Thyroid gland (tissue), 4 donors: ENCODE results near the gene ENTR1. TPM values are rescaled to one million over a fixed set of nuclear protein-coding genes. Genes with fewer than 3 reads are reported as not detected.

Experiments used
- DNase-seq, 2 donors: peaks; one replicate each; pipeline ENCODE4 v3.0.0-alpha.2; 2019
- H3K27ac ChIP-seq, 3 donors: fragments of 200-600 bp; sonication (generic); 1 replicate in 2 of 3; 2 replicates in 1 of 3; pipeline ENCODE4 v1.5.1; 2016 to 2019; ENCODE audit warnings: mild to moderate bottlenecking in 1 of 3, moderate library complexity in 1 of 3
- H3K27me3 ChIP-seq: fragments of 200-600 bp; sonication (generic); one replicate; pipeline ENCODE4 v1.5.1; 2019
- H3K36me3 ChIP-seq, 2 donors: fragments of 200-600 bp; sonication (generic); one replicate each; pipeline ENCODE4 v1.5.1; 2016 to 2019
- H3K4me1 ChIP-seq, 2 donors: fragments of 200-600 bp; sonication (generic); one replicate each; pipeline ENCODE4 v1.5.1; 2017 to 2019
- H3K4me3 ChIP-seq, 3 donors: fragments of 200-600 bp; sonication (generic); replicated peaks in 1 of 3; 1 replicate in 2 of 3; 2 replicates in 1 of 3; pipeline ENCODE4 v1.5.1; 2016; ENCODE audit warnings: mild to moderate bottlenecking in 1 of 3
- H3K9me3 ChIP-seq: fragments of 200-600 bp; sonication (generic); one replicate; pipeline ENCODE4 v1.5.1; 2017
- POLR2A ChIP-seq, 2 donors: fragments of 450-650 bp; IDR thresholded peaks; one replicate each; pipeline ENCODE4 v1.6.1; 2017; ENCODE audit warnings: antibody characterized with exemption in 2 of 2, mild to moderate bottlenecking in 2 of 2, moderate library complexity in 1 of 2
- WGBS, 2 donors: methylation state at CpG; one replicate each; pipeline ENCODE4 v1.1.5; 2017; 5-methylcytosine and 5-hydroxymethylcytosine counted together
- intact Hi-C: fragments of 100-400 bp; cut with DNase I; formaldehyde crosslinking; loops from one replicate; pipeline ENCODE4 v1.15.1; 2023
- total RNA-seq, 4 donors: library from RNA; depleted of rRNA; stranded (reverse); fragments of >200 nt; gene quantifications; one replicate each; pipeline ENCODE4 v1.2.3, GENCODE V29; 2016
- TF ChIP-seq, protein P1 (sequence below), 6 experiments: fragments of 200-600 bp in 3 of 6; fragments of 450-650 bp in 3 of 6; sonication (generic) in 3 of 6; IDR thresholded peaks; one replicate each; pipeline ENCODE4 v1.5.1; 2016 to 2019; ENCODE audit warnings: antibody characterized with exemption in 6 of 6, mild to moderate bottlenecking in 2 of 6, inconsistent platforms in 1 of 6, moderate library complexity in 1 of 6

The ENTR1 gene
- total RNA-seq, 4 donors from 2014 or later: 27.9 to 46.1 (median 33.9) TPM

- H3K27ac ChIP-seq: no peak overlapping the region
- H3K27me3 ChIP-seq: no peaks in the 10 kb centered on the region
- intact Hi-C loops: no loop called here
- 72 to 89% methylated on average over 12 to 21 of the region's 28 CpGs for WGBS, 2 donors
- H3K36me3 ChIP-seq: peaks cover 27 to 28% of the 10 kb centered on the region in 2 donors
- no peak for TF ChIP-seq POLR2A (IDR thresholded peaks at IDR 0.05)
- TF ChIP-seq, protein P1, sequence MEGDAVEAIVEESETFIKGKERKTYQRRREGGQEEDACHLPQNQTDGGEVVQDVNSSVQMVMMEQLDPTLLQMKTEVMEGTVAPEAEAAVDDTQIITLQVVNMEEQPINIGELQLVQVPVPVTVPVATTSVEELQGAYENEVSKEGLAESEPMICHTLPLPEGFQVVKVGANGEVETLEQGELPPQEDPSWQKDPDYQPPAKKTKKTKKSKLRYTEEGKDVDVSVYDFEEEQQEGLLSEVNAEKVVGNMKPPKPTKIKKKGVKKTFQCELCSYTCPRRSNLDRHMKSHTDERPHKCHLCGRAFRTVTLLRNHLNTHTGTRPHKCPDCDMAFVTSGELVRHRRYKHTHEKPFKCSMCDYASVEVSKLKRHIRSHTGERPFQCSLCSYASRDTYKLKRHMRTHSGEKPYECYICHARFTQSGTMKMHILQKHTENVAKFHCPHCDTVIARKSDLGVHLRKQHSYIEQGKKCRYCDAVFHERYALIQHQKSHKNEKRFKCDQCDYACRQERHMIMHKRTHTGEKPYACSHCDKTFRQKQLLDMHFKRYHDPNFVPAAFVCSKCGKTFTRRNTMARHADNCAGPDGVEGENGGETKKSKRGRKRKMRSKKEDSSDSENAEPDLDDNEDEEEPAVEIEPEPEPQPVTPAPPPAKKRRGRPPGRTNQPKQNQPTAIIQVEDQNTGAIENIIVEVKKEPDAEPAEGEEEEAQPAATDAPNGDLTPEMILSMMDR (IDR thresholded peaks at IDR 0.05): no peak
- H3K4me1 ChIP-seq: peaks cover 0 to 4% of the 10 kb centered on the region in 2 donors
- no peak for DNase-seq
- H3K9me3 ChIP-seq: no peaks in the 10 kb centered on the region
- H3K4me3 ChIP-seq: no peak overlapping the region
Observed at GRCh38 chr9:136378170-136379002, 32.0 kb downstream of the ENTR1 start.

DNA sequence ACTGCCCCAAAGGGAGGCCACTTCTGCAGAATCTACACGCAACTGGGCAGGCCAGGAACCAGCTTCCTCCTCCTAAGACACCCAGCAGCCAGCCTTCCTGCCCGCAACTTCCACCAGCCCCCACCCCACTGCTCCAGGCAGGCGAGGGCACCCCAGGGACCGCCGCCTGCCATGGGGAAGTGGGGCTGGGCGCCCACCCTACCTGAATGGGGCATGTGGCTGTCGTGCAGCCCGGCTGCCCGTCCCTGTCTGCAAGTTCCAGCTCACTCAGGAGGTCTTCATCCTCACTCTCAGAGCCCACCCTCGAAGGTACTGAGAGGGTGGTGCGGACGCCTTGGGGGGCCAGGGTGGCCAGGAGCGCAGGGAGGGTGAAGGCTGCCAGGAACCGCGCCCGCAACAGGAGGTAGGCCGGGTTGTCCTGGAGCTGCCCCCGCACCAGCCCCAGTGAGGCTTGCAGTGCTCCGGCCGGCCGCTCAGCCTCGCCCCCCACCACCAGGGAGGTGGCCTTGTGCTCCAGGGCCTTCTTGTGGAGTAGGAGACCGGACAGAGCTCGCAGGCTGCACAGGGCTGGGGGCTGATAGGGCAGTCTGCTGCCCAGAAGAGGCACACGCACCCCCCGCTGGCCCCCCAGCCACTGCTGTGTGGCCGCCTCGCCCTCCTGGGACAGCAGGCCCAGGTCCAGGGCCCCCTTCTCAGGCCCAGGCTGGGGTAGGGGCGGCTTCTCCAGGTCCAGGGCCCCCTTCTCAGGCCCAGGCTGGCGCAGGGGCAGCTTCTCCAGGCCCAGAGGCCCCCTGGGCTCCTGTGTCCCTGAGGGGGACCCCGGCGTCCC, 32.9 kb downstream of the ENTR1 start:
- intact Hi-C loops: no loop called here
- WGBS, 2 donors: 83% methylated on average over 3 to 7 of the region's 32 CpGs
- Histone ChIP-seq H3K4me3 (no peak overlapping the region), H3K27me3 (no peaks in the 10 kb centered on the region), H3K9me3 (no peaks in the 10 kb centered on the region), H3K27ac (no peak overlapping the region), H3K4me1 (peaks cover 4 to 13% of the 10 kb centered on the region in 2 donors), H3K36me3 (peaks cover 18 to 22% of the 10 kb centered on the region in 2 donors)
- TF ChIP-seq POLR2A (IDR thresholded peaks at IDR 0.05): no peak
- TF ChIP-seq, protein P1 (IDR thresholded peaks at IDR 0.05): no peak
- no peak for DNase-seq

GRCh38 chr9:136376457-136376856, 34.0 kb downstream of the ENTR1 start:
- Histone ChIP-seq H3K4me3 (no peak overlapping the region), H3K27me3 (no peaks in the 10 kb centered on the region), H3K4me1 (peaks cover 4 to 18% of the 10 kb centered on the region in 2 donors), H3K9me3 (no peaks in the 10 kb centered on the region), H3K36me3 (peaks cover 7 to 22% of the 10 kb centered on the region in 2 donors), H3K27ac (no peak overlapping the region)
- intact Hi-C loops: no loop called here
- no peak for DNase-seq
- no peak for TF ChIP-seq POLR2A (IDR thresholded peaks at IDR 0.05)
- TF ChIP-seq, protein P1 (IDR thresholded peaks at IDR 0.05): no peak
- WGBS, 2 donors: 89 to 94% methylated on average over 5 to 7 of the region's 8 CpGs

- no peak for DNase-seq
- intact Hi-C loops: no loop called here
- TF ChIP-seq POLR2A (IDR thresholded peaks at IDR 0.05): no peak
- TF ChIP-seq, protein P1 (IDR thresholded peaks at IDR 0.05): no peak
Observed at GRCh38 chr9:136375096-136375495, 35.3 kb downstream of the ENTR1 start.

More at GRCh38 chr9:136375096-136375495, 35.3 kb downstream of the ENTR1 start:
- Histone ChIP-seq H3K27me3 (no peaks in the 10 kb centered on the region), H3K27ac (no peak overlapping the region), H3K9me3 (no peaks in the 10 kb centered on the region), H3K4me3 (no peak overlapping the region), H3K4me1 (peaks cover 4 to 18% of the 10 kb centered on the region in 2 donors), H3K36me3 (peaks cover 3 to 18% of the 10 kb centered on the region in 2 donors)
- 96 to 97% methylated on average over 11 to 12 of the region's 12 CpGs for WGBS, 2 donors
